A673 (cell line): ENCODE data around the gene MEF2C. TPM values are rescaled to one million over a fixed set of nuclear protein-coding genes. Genes with fewer than 3 reads are reported as not detected.

Experiments used
- BruUV-seq: library from RNA; stranded (reverse); fragments of 400-500 nt; replicated peaks from 2 replicates; lab custom pipeline; 2021; lab: Mats Ljungman, UMichigan
- CTCF ChIA-PET: fragments of 300-600 bp; sonication (Branson Sonifier 250); formaldehyde crosslinking; loops from one replicate; lab custom pipeline; 2022; ENCODE audit warnings: antibody characterized with exemption; lab: Charles Lee
- POLR2A ChIA-PET: fragments of 300-600 bp; sonication (Branson Sonifier 250); formaldehyde crosslinking; loops from one replicate; lab custom pipeline; 2022; ENCODE audit warnings: antibody characterized with exemption; ENCODE audit not compliant: low non-redundant PET; lab: Charles Lee
- DNase-seq: peaks from one replicate; pipeline ENCODE4 v3.0.0-alpha.2; 2015; ENCODE audit warnings: low spot score
- H3K27ac ChIP-seq: fragments of 200-600 bp; sonication (generic); 2 replicates; pipeline ENCODE4 v1.5.1; 2016; ENCODE audit warnings: mixed run types, low read depth, mild to moderate bottlenecking, mixed read lengths, antibody characterized with exemption, low read length; ENCODE audit not compliant: poor library complexity, severe bottlenecking
- H3K27me3 ChIP-seq: fragments of 200-600 bp; sonication (generic); replicated peaks from 2 replicates; pipeline ENCODE4 v1.6.1; 2017; ENCODE audit warnings: mixed run types, low read depth, mild to moderate bottlenecking, mixed read lengths, antibody characterized with exemption, low read length; ENCODE audit not compliant: insufficient read depth, poor library complexity
- H3K36me3 ChIP-seq: fragments of 200-600 bp; sonication (generic); 2 replicates; pipeline ENCODE4 v1.6.1; 2016; ENCODE audit warnings: mixed run types, mild to moderate bottlenecking, mixed read lengths, antibody characterized with exemption, low read length; ENCODE audit not compliant: insufficient read depth, poor library complexity, severe bottlenecking
- H3K4me1 ChIP-seq: fragments of 200-600 bp; sonication (generic); 2 replicates; pipeline ENCODE4 v1.6.1; 2017; ENCODE audit warnings: mixed run types, mild to moderate bottlenecking, mixed read lengths, antibody characterized with exemption, low read length; ENCODE audit not compliant: insufficient read depth, poor library complexity, severe bottlenecking
- H3K4me3 ChIP-seq: fragments of 200-600 bp; sonication (generic); 2 replicates; pipeline ENCODE4 v1.5.1; 2016; ENCODE audit warnings: low read depth, mixed run types, mild to moderate bottlenecking, mixed read lengths, low read length; ENCODE audit not compliant: poor library complexity, severe bottlenecking
- H3K9me3 ChIP-seq: fragments of 200-600 bp; sonication (generic); 2 replicates; pipeline ENCODE4 v1.6.1; 2016; ENCODE audit warnings: mixed run types, low read depth, mild to moderate bottlenecking, mixed read lengths, antibody characterized with exemption, low read length; ENCODE audit not compliant: poor library complexity, severe bottlenecking
- CTCF ChIP-seq: fragments of 300-800, 200-600 bp; sonication (generic); conservative IDR thresholded peaks from 2 replicates; pipeline ENCODE4 v1.5.1; 2017; ENCODE audit warnings: low read depth, mild to moderate bottlenecking, antibody characterized with exemption, low read length, moderate library complexity, mixed read lengths
- EZH2 ChIP-seq: fragments of 200-600 bp; sonication (generic); IDR thresholded peaks from 2 replicates; pipeline ENCODE4 v1.6.1; 2017; ENCODE audit warnings: borderline replicate concordance, low read depth, mild to moderate bottlenecking, mixed read lengths, antibody characterized with exemption, low read length; ENCODE audit not compliant: poor library complexity, severe bottlenecking
- intact Hi-C: fragments of 100-400 bp; cut with micrococcal nuclease; formaldehyde crosslinking; loops from one replicate; pipeline ENCODE4 v1.10.0; 2022; ENCODE audit not compliant: unreplicated experiment
- total RNA-seq: library from RNA; stranded (reverse); gene quantifications from 2 replicates; pipeline ENCODE4 v1.2.3, GENCODE V29; 2021

MEF2C gene
- total RNA-seq, 1 experiment from 2014 or later: 2.0 TPM

GRCh38 chr5:88813244-88813643 is 69.7 kb downstream of the MEF2C start:
- TF ChIP-seq CTCF (no peak), EZH2 (no peak)
- DNase-seq: no peak
- Histone ChIP-seq H3K27ac (no peak overlapping the region), H3K4me1 (no peaks in the 10 kb centered on the region), H3K9me3 (no peaks in the 10 kb centered on the region), H3K4me3 (no peak overlapping the region), H3K27me3 (no peaks in the 10 kb centered on the region), H3K36me3 (no peaks in the 10 kb centered on the region)
- ChIA-PET POLR2A (no interaction called here), CTCF (no interaction called here)
- intact Hi-C loops: no loop called here
- no TSS peak for BruUV-seq

- DNase-seq: no peak
- intact Hi-C loops: no loop called here
- ChIA-PET CTCF (no interaction called here), POLR2A (no interaction called here)
- no TSS peak for BruUV-seq
- Histone ChIP-seq H3K36me3 (no peaks in the 10 kb centered on the region), H3K4me1 (no peaks in the 10 kb centered on the region), H3K27me3 (no peaks in the 10 kb centered on the region), H3K4me3 (no peak overlapping the region), H3K9me3 (no peaks in the 10 kb centered on the region), H3K27ac (no peak overlapping the region)
- TF ChIP-seq CTCF (no peak), EZH2 (no peak)
Measured at GRCh38 chr5:88808153-88808552, 74.8 kb downstream of the MEF2C start.

GRCh38 chr5:88807327-88807726 is 75.7 kb downstream of the MEF2C start:
- ChIA-PET POLR2A (no interaction called here), CTCF (no interaction called here)
- no TSS peak for BruUV-seq
- TF ChIP-seq CTCF (no peak), EZH2 (no peak)
- no peak for DNase-seq
- H3K27ac ChIP-seq: no peak overlapping the region
- H3K36me3 ChIP-seq: no peaks in the 10 kb centered on the region
- no peak overlapping the region for H3K4me3 ChIP-seq
- intact Hi-C loops: no loop called here
- H3K4me1 ChIP-seq: no peaks in the 10 kb centered on the region
- no peaks in the 10 kb centered on the region for H3K27me3 ChIP-seq
- H3K9me3 ChIP-seq: no peaks in the 10 kb centered on the region
